ENCODE data around the gene CALHM3. TPM values are rescaled to one million over a fixed set of nuclear protein-coding genes. Genes with fewer than 3 reads are reported as not detected.

CALHM3 gene
- total RNA-seq, 1 experiment from 2014 or later: not detected

DNA sequence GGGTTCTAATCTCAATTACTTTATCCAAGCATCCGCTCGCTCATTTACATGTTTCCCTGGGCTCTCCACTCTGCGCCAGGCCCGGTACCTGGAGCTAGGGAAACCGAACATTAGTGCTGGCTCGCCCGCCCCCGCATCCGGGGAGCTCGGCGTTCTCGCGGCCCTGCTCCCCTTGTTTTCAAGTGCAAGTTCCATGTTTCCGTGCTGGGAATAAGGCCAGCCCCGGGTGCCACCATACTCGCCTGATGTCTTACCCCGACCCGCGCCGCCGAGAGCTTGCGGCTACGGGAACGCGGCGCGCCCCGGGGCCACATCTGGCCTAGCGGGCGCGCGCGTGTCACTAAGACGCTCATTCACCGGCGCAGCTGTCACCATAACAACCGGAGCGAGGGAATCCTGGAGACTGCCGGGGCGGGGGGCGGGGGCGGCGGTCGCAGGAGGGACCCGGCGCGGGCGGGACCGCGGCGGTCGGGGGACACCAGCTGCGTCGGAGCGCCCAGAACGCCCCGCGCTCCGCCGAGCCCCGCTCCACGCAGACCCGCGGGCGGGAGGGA lies 14.4 kb upstream of the CALHM3 start, which contains the start of gene NEURL1:
NEURL1 (plus strand) TSS at position 344 of the 554 bp plus-strand sequence. CDS start 683 bp downstream, outside the sequence.
- CTCF ChIA-PET: interaction anchor here (1.1 to 1.7 kb wide), 3 partner anchors 77 to 192 kb away, joined by 3 to 5 read pairs (median 3); no protein-coding TSS in a partner anchor
- POLR2A ChIA-PET: interaction anchor here (0.6 to 1.5 kb wide), 3 partner anchors 97 to 852 kb away, joined by 3 to 4 read pairs (median 3); partner anchors contain the start of genes ATP5MK and PDCD11

DNA sequence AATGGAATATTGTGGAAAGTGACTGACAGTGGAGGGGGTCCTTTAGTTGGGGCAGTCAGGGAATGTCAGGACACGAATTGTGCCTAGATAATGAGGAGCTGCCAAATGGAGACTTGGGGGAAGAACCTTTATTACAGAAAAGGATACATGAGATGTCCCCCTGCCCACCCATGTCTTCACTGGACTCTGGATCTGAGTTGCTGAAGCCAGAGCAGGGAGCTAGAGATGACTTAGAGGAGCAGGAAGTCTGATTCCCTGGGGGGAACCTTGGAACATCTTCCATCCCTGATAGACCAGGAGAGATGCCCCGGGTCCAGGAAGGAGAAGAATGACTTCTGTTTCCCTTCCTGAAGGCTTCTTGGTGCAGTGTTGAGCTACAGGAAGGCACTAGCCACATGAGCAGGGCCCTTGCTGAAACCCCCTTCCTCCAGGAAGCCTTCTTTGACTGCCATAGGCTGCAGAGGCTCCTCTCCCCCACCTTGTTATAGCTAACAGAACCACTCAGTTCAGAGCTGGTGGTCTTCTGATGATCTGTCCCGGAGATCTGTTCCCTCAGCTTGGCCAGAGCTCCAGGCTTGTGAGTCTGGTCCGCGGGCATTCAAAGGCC lies 13.7 kb upstream of the CALHM3 start:
- CTCF ChIA-PET: interaction anchor here (1.1 to 1.7 kb wide), 3 partner anchors 76 to 193 kb away, joined by 3 to 5 read pairs (median 3); no protein-coding TSS in a partner anchor
- H3K4me1 Mint-ChIP-seq (ENCODE audit: insufficient read depth, unreplicated experiment): peaks cover 25% of the 10 kb centered on the region
- H3K27ac Mint-ChIP-seq (ENCODE audit: low read depth, unreplicated experiment): no peak overlapping the region
- peaks cover 26% of the 10 kb centered on the region for H3K27me3 Mint-ChIP-seq (ENCODE audit: insufficient read depth, unreplicated experiment)
- peak overlapping the region; percentile 64 for H3K4me3 Mint-ChIP-seq (ENCODE audit: unreplicated experiment)
- intact Hi-C loops (cut with micrococcal nuclease): no loop called here
- no peak for TF ChIP-seq CTCF (IDR thresholded peaks at IDR 0.05; ENCODE audit: unreplicated experiment)
- no peak for DNase-seq (ENCODE audit: unreplicated experiment)
- no peaks in the 10 kb centered on the region for H3K36me3 Mint-ChIP-seq (ENCODE audit: insufficient read depth, unreplicated experiment)
- POLR2A ChIA-PET: interaction anchor here (0.7 to 1.5 kb wide), 3 partner anchors 96 to 476 kb away, joined by 3 to 4 read pairs (median 3); partner anchors contain the start of genes ATP5MK and PDCD11
- BruUV-seq (replicated peaks): no TSS peak
- H3K9me3 Mint-ChIP-seq (ENCODE audit: unreplicated experiment): no peaks in the 10 kb centered on the region

More for the DNA sequence above, 14.4 kb upstream of the CALHM3 start, which contains the start of gene NEURL1:
- Mint-ChIP-seq H3K27ac (ENCODE audit: low read depth, unreplicated experiment) (no peak within 1 kb of the TSS), H3K4me3 (ENCODE audit: unreplicated experiment) (peak within 1 kb of the TSS; percentile 64), H3K4me1 (ENCODE audit: insufficient read depth, unreplicated experiment) (peaks cover 25% of the 10 kb centered on the region), H3K9me3 (ENCODE audit: unreplicated experiment) (no peaks in the 10 kb centered on the region), H3K27me3 (ENCODE audit: insufficient read depth, unreplicated experiment) (peaks cover 33% of the 10 kb centered on the region), H3K36me3 (ENCODE audit: insufficient read depth, unreplicated experiment) (no peaks in the 10 kb centered on the region)
- TF ChIP-seq CTCF (IDR thresholded peaks at IDR 0.05; ENCODE audit: unreplicated experiment): no peak
- intact Hi-C loops (cut with micrococcal nuclease): no loop called here
- BruUV-seq (replicated peaks): no TSS peak
- DNase-seq (ENCODE audit: unreplicated experiment): no peak

DNA sequence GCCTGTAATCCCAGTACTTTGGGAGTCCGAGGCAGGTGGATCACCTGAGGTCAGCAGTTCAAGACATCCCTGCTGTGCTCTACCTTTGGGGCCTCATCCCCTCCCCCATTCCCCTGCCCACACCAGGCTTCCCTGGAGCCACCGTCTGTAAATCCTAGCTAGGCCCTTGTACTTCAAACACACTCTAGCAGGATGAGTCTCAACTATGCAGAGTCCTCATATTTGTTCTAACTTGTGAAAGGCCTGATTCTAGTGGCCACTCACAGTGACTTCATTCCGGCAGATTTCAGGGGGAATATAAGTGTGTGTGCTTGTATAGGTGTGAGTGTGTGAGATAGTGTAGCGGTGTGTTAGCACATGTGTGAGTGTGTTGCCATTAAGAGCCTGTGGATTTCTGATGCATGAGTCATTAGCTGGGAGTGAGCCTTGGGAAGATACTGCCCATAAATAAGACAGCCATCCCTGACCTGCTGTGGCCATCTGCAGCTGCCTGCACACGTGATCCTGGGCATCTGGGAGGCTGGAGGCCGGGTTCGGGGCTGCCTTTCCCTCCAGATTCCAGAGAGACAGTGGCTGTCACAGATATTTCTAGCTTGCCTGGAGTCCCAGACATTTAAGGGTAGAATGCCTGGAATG lies 12.8 kb upstream of the CALHM3 start:
- intact Hi-C loops (cut with micrococcal nuclease): no loop called here
- TF ChIP-seq CTCF (IDR thresholded peaks at IDR 0.05; ENCODE audit: unreplicated experiment): no peak
- no TSS peak for BruUV-seq (replicated peaks)
- Mint-ChIP-seq H3K9me3 (ENCODE audit: unreplicated experiment) (no peaks in the 10 kb centered on the region), H3K27me3 (ENCODE audit: insufficient read depth, unreplicated experiment) (peaks cover 17% of the 10 kb centered on the region), H3K27ac (ENCODE audit: low read depth, unreplicated experiment) (peak overlapping the region; percentile 0), H3K36me3 (ENCODE audit: insufficient read depth, unreplicated experiment) (no peaks in the 10 kb centered on the region), H3K4me1 (ENCODE audit: insufficient read depth, unreplicated experiment) (peaks cover 25% of the 10 kb centered on the region), H3K4me3 (ENCODE audit: unreplicated experiment) (peak overlapping the region; percentile 5)
- ChIA-PET CTCF (interaction anchor here (0.5 to 1.7 kb wide), 5 partner anchors 11 to 95 kb away, joined by 3 to 5 read pairs (median 3); partner anchors contain the start of gene PDCD11), POLR2A (interaction anchor here (0.7 to 1.0 kb wide), 2 partner anchors 19 to 101 kb away, joined by 3 read pairs; no protein-coding TSS in a partner anchor)
- peak; percentile 80 for DNase-seq (ENCODE audit: unreplicated experiment)

DNA sequence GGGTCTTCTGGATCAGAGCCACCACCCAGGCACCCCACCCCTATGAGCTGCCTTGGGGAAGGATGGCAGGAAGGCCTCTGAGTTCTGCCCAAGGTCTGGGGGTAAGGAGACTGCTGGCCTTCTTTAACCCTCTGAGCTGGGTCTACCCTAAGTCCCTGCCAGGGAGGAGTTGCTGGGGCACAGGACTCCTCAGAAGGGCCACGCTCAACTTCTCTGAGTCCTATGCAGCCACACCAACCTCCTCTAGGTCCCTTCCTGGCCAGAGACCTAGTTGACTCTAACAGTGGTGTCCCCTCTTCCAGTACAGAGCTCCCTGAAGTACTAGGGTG lies 11.9 kb upstream of the CALHM3 start:
- CTCF ChIA-PET: interaction anchor here (0.6 to 1.4 kb wide), 6 partner anchors 10 to 683 kb away, joined by 3 to 5 read pairs (median 3); partner anchors contain the start of gene PDCD11
- intact Hi-C loops (cut with micrococcal nuclease): no loop called here
- peaks cover 11% of the 10 kb centered on the region for H3K27me3 Mint-ChIP-seq (ENCODE audit: insufficient read depth, unreplicated experiment)
- no peaks in the 10 kb centered on the region for H3K9me3 Mint-ChIP-seq (ENCODE audit: unreplicated experiment)
- no peak overlapping the region for H3K27ac Mint-ChIP-seq (ENCODE audit: low read depth, unreplicated experiment)
- DNase-seq (ENCODE audit: unreplicated experiment): no peak
- H3K4me3 Mint-ChIP-seq (ENCODE audit: unreplicated experiment): no peak overlapping the region
- H3K36me3 Mint-ChIP-seq (ENCODE audit: insufficient read depth, unreplicated experiment): no peaks in the 10 kb centered on the region
- BruUV-seq (replicated peaks): no TSS peak
- peaks cover 25% of the 10 kb centered on the region for H3K4me1 Mint-ChIP-seq (ENCODE audit: insufficient read depth, unreplicated experiment)
- POLR2A ChIA-PET: interaction anchor here (0.6 to 1.0 kb wide), 3 partner anchors 10 to 20 kb away, joined by 3 read pairs; no protein-coding TSS in a partner anchor
- no peak for TF ChIP-seq CTCF (IDR thresholded peaks at IDR 0.05; ENCODE audit: unreplicated experiment)

Data from MCF 10A (cell line).